ENCODE measurements around the gene ZNF558.

Gene ZNF558

GRCh38 chr19:8831373-8831772 is 731 bp downstream of the ZNF558 start:
- Histone ChIP-seq H3K27ac (peak overlapping the region in 1 of 2 donors; percentile 99), H3K4me3 (peak overlapping the region; percentile 99)
- no peak for TF ChIP-seq CTCF (IDR thresholded peaks at IDR 0.05)
- no peak for DNase-seq (ENCODE audit: low spot score)

GRCh38 chr19:8827277-8827676 is 4.8 kb downstream of the ZNF558 start:
- no peak overlapping the region for H3K4me3 ChIP-seq
- H3K27ac ChIP-seq = no peak overlapping the region
- DNase-seq (ENCODE audit: low spot score) = no peak
- no peak for TF ChIP-seq CTCF (IDR thresholded peaks at IDR 0.05)

GRCh38 chr19:8826371-8826770 is 5.7 kb downstream of the ZNF558 start:
- no peak for TF ChIP-seq CTCF (IDR thresholded peaks at IDR 0.05)
- no peak overlapping the region for H3K4me3 ChIP-seq
- DNase-seq (ENCODE audit: low spot score) = no peak
- H3K27ac ChIP-seq = no peak overlapping the region

- Histone ChIP-seq H3K27ac (no peak overlapping the region), H3K4me3 (no peak overlapping the region)
- TF ChIP-seq CTCF (IDR thresholded peaks at IDR 0.05) = no peak
- no peak for DNase-seq (ENCODE audit: low spot score)
Observed at GRCh38 chr19:8821748-8822241, 10.3 kb downstream of the ZNF558 start.

- Histone ChIP-seq H3K27ac (no peak overlapping the region), H3K4me3 (no peak overlapping the region)
- no peak for DNase-seq (ENCODE audit: low spot score)
- TF ChIP-seq CTCF (IDR thresholded peaks at IDR 0.05) = no peak
Observed at GRCh38 chr19:8820234-8820633, 11.9 kb downstream of the ZNF558 start.

GRCh38 chr19:8815780-8816179 is 16.3 kb downstream of the ZNF558 start:
- Histone ChIP-seq H3K27ac (no peak overlapping the region), H3K4me3 (peak overlapping the region; percentile 11)
- no peak for TF ChIP-seq CTCF (IDR thresholded peaks at IDR 0.05)
- no peak for DNase-seq (ENCODE audit: low spot score)

- Histone ChIP-seq H3K4me3 (no peak overlapping the region), H3K27ac (no peak overlapping the region)
- no peak for DNase-seq (ENCODE audit: low spot score)
- TF ChIP-seq CTCF (IDR thresholded peaks at IDR 0.05) = no peak
Observed at GRCh38 chr19:8814176-8814575, 17.9 kb downstream of the ZNF558 start.
